A172 (cell line): Measurements from ENCODE around the gene GLS. TPM values are rescaled to one million over a fixed set of nuclear protein-coding genes. Genes with fewer than 3 reads are reported as not detected.
"Not testable (repeated sequence)": the region's sequence is repeated elsewhere in the genome, so short reads cannot be mapped to it uniquely, and the experiment has no call there.

Source experiments
- DNase-seq: peaks from one replicate; pipeline ENCODE4 v3.0.0-alpha.2; 2015; ENCODE audit warnings: low spot score
- total RNA-seq: library from RNA; depleted of rRNA; stranded (reverse); fragments of >200 nt; shearing (Covaris generic); gene quantifications from 2 replicates; pipeline ENCODE4 v1.2.3, GENCODE V29; 2014

Gene GLS
- total RNA-seq, 1 experiment from 2014 or later, result 221 TPM

DNA sequence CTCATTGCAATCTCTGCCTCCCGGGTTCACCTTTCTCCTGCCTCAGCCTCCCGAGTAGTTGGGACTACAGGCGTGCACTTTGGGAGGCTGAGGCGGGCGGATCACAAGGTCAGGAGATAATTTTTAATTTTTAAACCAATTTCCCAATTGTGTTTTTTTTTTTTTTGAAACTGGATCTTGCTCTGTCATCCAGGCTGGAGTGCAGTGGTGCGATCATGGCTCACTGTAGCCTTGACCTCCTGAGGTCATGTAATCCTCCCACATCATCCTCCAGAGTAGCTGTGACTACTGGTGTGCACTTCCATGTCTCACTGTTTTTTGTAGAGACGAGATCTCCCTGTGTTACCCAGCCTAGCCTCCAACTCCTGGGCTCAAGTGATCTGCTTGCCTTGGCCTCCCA lies 49.3 kb downstream of the GLS start:
- DNase-seq, result no peak

DNA sequence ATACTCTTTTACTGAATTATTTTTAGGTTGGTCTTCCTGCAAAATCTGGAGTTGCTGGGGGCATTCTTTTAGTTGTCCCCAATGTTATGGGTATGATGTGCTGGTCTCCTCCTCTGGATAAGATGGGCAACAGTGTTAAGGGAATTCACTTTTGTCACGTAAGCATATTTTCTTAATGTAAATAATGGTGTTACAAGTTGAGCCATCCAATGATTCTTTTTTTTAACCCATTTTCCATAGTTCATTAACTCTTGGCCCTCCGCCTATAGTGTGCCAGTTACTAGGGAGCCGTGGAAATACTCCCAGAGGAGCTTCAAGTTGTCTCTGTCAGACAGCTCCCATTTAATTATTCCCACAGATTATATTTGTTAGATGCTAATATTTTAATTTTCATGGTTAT lies 49.8 kb downstream of the GLS start:
- DNase-seq, result no peak

- no peak for DNase-seq
Measured at GRCh38 chr2:190932514-190932913, 51.9 kb downstream of the GLS start.

DNA sequence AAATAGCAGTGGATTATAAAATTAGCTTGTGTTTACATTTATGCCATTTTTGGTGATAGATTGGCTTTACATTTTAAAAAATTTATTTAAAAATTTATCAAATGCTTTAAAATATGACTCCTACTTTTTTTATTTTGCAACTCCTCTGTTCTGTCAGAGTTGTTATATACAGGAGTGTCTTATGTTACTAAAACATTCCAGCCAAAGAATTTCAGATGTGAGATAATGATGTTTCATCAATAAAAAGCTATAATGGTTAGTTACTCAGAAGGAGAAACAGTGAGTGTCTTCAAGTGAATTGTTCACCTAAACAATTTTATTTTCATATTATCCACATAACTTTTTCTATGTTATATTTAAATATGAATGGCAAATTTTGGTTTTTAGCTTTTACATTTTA lies 52.7 kb downstream of the GLS start:
- no peak for DNase-seq

- DNase-seq, result no peak
Measured at GRCh38 chr2:190935054-190935453, 54.4 kb downstream of the GLS start.

DNA sequence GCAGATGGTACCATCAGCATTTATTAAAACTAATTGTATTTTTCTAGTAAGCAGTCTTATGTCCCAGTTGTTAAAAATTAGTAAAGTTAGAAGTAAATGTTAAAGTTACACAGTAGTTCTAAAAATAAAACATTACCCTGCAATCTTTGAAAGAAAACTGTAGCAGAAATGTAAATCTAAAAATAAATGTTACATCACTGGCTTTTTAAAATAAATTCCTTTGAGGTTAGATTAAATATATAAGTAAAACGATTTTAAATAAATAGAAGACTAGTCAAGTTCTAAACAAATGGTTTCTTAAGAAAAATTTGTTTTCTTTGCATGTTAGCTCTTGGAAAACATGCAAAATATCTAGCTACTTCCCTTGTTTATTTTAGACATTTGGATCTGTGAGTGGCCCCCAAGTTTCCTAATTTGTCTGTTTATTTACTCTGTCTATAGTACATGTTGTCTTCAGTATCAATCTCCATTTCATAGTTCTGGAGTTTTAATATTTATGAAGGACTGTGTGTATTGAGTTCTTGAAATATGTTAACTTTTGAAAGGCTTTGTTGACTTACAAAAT lies 58.2 kb downstream of the GLS start:
- DNase-seq, result no peak

DNA sequence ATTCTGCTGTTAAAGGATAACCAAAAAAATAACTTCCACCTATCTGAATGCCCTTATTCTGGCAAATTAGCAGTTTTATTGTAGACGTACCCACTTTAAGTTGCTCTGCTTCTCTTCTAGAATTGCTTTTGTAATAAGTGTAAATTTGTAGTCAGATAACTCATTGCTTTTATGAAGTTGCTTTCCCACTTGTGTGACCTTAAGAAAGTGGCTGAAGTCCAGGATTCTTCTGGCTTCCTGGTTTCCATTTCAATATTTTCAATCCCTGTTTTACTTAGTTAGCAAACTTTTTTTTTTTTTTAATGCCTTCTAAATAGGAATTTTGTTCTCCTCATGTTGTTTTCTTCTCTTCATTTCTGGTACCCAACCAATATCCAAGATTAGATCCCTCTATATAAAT lies 59.8 kb downstream of the GLS start:
- DNase-seq, result no peak

GRCh38 chr2:190941571-190941970 lies 61.0 kb downstream of the GLS start:
- no peak for DNase-seq

DNA sequence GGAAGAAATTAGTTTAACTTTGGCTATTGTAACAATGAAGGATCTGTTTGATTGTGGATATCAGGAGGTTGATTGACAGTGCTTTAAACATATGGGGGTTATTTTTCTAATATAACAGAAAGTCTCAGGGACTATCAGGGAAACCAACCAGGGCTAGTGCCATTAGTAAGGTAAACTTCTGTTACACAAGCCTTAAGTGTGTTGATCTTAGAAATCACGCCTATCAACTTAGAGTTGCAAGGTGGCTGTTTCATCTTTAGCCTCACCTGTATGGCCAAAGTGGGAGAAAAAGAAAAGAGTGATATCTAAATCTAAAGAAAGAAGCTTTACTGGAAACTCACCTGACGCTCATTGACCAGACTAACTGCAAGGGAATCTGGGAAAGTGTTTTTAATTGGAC lies 62.1 kb downstream of the GLS start:
- DNase-seq, result no peak

- DNase-seq, result no peak
Measured at GRCh38 chr2:190943706-190944105, 63.1 kb downstream of the GLS start.

DNA sequence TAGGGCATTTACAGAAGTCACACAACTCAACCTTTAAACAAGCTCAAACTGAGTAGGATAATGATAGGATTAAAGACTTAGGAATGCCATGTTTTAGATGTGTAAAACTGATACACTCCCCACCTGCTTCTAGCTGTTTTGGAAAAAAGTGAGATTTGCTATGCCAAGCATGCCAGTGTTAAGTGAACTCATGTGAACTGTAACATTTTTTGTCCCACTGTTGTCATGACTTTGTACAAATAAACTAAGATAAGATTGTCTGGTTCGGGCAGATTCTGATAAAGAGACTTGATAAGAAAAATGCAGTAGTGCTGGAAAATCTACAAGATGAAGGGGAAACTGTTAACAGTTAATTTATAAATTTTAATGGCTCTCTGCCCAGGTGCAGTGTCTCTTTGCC lies 66.5 kb downstream of the GLS start:
- peak; percentile 56 for DNase-seq

GRCh38 chr2:190947711-190948251 lies 67.2 kb downstream of the GLS start:
- DNase-seq, result peak; percentile 82

GRCh38 chr2:190948671-190949070 lies 68.0 kb downstream of the GLS start:
- peak; percentile 70 for DNase-seq

DNA sequence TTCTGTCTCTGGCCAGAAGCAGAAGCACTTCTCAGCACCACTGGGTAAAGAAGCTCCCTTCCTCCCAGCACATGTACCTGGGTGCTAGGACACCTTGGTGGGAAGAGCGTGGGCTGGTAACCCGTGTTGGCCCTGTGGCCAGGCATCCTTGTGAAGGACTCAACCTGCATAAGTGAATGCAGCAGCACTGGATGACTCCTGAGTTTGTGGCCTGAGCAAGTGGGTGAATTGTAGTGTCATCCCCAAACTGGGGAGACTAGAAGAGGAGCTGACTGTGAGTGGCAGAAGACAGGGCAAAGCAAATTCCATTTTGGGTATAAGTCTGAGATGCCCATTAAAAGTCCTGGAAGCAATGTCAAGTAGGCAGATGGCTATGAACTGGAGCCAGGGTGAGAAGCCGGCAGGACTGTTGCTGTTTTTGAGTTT lies 70.0 kb downstream of the GLS start:
- no peak for DNase-seq

DNA sequence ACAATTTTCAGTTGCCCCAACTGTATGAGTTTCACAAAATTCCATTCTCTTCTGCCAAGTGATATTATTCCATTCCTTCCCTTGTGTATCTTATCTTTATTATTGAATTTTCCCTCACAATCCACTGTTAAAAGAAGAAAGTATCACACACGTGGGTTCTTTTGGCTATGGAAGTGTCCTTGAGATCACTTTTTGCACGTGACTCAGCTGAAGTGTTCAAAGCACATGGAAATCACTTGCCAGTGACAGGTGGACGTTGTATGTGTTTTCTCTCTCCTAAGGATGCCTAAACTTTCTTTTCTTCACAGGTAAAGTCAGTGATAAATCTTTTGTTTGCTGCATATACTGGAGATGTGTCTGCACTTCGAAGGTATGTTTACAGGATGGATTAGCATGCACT lies 72.6 kb downstream of the GLS start:
- DNase-seq, result no peak

- no peak for DNase-seq
Measured at GRCh38 chr2:190959911-190960788, 79.5 kb downstream of the GLS start.

GRCh38 chr2:190961117-190961516 lies 80.5 kb downstream of the GLS start:
- not testable (repeated sequence) for DNase-seq

GRCh38 chr2:190961918-190962487 lies 81.4 kb downstream of the GLS start:
- DNase-seq, result no peak

DNA sequence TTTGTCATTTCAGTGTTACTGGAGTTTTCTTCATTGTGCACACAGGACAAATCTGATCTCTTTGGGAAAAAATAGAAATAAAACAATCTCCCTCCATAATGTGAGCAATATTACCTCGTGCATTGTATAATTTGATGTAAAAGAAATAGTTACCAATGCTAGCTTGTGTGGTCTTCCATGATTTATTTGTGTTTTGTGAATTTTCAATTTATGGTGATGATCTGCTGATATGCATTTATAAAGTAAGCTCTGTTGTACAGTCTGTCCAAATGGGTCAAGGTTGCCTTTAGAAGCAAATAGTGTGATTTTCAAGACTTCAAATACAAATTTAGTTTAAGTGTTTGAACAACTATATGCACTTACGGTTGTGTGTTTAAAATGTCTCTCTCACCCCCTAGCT lies 82.5 kb downstream of the GLS start:
- DNase-seq, result no peak

- DNase-seq, result no peak
Measured at GRCh38 chr2:190964170-190964795, 83.7 kb downstream of the GLS start.

GRCh38 chr2:190965580-190966222 lies 85.1 kb downstream of the GLS start:
- DNase-seq, result no peak

- DNase-seq, result no peak
Measured at GRCh38 chr2:190968522-190968921, 87.9 kb downstream of the GLS start.
